ENCODE results near the gene DLG2.
"Not testable (repeated sequence)": the region's sequence is repeated elsewhere in the genome, so short reads cannot be mapped to it uniquely, and the experiment has no call there.

The DLG2 gene

DNA sequence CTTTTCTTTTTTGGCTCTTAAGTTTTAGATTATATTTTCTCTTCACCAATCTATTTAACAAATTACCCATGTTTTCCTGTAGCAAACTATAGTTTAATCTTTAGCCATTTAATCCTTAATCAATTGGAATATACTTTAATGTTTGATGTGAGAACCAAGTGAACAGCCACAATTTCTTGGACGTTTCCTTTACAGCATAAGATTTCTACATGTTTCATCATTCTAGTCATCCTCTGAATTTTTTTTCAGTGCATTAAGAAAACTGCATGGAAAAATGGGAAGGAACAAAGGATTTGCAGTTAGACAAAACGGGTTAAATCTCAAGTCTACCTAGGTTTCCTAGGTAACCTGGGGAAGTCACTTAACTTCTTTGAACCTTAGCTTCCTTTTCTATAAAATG lies 1833.8 kb downstream of the DLG2 start:
- DNase-seq (ENCODE audit: low read depth in 2 of 2), result no peak

DNA sequence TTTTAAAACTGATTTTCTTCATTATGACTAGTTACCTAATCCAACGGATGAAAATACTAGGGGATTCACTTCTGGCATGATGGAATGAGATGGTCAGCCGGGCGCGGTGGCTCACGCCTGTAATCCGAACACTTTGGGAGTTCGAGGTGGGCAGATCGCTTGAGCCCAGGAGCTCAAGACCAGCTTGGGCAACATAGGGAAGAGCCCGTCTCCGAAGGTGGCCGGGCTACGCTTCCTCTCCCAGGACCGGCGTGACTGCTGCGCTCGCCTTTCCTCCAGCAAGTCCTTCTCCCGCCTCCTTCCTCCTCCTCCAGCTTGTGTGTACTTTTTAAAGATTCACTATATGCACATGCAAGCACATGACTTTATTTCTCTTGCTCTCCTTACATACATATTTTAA lies 1835.6 kb downstream of the DLG2 start:
- no peak for DNase-seq (ENCODE audit: low read depth in 2 of 2)

DNA sequence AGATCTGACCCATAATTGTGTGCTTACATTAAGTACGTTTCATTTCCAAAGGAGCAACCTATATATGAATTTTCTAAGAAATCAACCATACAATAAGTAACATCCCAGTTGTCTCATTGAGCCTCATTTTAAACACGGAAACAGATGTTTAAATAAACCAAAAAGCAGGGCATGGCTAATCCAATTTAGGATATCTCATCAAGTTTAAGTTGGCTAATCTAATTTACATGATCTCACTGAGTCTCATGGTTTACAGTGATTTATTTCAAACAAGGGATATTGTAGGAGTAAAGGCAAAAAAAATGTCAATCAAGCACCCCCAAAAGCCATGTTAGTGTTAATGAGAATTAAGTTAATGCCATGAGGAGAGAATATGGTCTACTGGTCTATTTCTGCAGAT lies 1841.2 kb downstream of the DLG2 start:
- no peak for DNase-seq (ENCODE audit: low read depth in 2 of 2)

DNA sequence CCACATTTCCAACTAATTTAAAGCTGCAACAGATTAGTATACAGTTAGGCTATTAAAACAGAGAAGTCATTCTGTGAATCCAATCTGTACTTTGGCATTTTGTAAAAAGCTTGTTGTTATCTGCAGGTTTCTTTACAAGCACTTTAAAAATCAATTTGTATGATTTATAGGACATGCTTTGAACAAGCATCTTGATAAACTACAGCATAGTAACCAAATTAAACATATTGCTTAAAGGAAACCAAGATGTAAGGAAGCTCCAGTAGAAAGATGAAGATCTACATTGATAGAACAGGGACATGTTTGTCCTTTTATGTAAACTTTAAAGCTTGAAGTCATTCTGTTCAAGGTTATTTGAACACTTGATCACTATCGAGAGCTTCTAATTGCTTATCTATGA lies 1842.7 kb downstream of the DLG2 start:
- DNase-seq (ENCODE audit: low read depth in 2 of 2), result no peak

DNA sequence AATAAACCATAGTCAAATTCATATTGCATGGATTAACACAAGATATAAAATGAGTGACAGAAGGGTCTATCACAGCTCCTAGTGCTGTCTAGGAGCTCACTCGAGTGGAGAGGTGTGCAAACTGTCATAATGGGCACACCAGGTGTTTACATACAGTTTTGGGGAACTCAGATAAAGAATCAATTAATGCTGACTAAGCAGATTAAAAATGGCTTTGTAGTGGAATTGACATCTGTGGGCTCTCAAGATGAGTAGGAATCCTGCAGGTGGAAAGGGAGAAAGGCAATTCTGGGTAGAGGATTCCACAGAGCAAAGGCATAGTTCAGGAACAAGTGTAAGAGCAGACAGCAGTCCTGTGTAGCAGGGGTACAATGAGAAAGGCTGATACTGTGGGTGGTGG lies 1844.8 kb downstream of the DLG2 start:
- no peak for DNase-seq (ENCODE audit: low read depth in 2 of 2)

DNA sequence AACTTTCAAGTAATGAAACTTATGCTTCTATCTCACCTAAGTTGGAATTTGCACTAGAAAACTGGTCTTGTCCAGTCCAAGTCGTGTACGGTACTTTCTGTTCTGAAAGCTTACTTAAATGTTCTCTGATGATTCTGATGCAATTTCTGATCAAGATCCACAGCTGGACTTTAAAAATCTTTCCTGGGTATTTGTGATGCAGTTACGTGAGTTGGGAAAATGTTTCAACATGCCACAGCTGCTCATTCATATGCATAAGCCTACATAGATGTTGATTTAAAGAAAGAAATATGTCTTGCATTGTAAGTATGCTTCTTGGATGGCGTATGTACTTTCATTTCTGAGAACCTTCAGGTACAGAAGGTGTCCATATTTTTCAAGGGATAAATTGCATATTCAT lies 1847.3 kb downstream of the DLG2 start:
- DNase-seq (ENCODE audit: low read depth in 2 of 2), result no peak

DNA sequence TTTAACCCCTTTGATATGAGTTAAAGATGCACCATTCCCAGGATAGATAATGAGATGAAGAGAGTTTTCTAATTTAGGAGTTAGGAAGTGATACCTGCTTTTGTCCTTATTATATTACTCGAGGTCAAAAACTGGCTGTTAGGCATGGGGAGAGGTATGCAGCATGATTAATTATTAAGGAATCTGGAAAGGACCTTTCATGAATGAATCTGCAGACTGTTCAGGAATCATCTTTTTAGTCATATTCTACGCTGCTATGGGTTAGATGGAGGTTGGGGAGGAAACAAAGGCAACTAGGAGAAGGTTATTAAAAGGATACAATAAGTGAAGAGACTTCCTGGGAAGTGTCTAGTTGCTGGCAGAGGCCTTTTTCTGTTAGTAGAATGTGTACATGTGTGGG lies 1848.5 kb downstream of the DLG2 start:
- no peak for DNase-seq (ENCODE audit: low read depth in 2 of 2)

DNA sequence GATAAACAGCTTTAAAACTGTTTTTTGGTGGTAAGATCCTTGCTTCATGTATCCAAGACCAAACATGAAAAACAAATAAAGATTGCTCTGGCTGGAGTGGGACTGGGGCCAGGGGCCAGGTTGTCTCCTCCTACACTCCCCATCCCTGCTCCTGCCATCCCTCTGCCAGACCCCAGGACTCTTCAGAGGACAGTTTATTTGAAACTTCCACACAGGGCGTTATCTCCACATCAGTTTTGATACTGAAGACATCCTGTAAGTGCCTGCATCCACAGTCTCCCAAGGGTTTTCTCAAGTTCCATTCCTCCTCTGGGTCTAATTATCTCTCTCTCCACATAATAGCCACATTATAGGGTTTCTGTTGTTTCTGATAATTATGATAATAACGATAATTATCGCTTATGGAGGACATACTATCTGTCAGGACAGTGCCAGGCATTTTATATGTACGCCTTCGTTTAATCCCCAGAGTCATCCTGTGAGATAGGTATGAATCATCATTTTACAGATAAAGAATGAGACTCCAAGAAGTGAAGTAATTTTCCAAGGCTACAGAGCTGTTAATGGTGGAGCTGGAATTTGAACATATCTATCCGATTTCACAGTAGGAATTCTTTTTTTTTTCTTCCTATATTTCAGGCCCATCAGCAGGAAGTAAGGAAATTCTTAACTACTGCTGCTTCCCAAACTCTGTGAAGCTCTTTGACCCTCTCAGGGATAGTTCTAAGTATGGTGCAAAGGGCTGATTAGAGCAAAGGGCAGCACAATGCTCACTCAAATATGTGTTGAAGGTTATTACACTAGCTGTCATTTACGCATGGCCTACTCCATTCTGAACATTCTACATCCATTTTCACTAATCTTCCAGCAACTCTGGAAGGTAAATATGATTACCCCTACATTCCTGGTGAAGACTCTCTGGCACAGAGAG lies 1852.9 kb downstream of the DLG2 start:
- no peak for DNase-seq (ENCODE audit: low read depth in 2 of 2)

DNA sequence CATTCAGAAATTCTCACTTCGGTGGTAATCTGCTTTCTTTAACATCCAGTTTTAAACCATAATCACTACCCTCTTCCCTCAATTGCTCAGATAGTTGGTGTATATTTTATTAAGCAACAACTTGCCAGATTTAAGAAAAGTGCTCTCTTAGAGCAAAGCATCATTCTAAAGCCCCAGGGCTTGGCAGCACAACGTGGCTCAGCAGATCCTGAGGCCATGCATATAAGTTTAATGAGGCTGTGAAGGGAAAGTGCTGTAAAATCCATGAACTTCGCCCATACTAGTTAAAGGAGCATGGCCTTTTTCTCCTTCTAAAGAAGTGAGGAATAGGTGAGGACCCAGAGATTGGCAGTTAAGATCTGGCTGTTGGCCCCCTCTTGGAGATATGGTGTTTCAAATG lies 1858.7 kb downstream of the DLG2 start:
- DNase-seq (ENCODE audit: low read depth in 2 of 2), result no peak

DNA sequence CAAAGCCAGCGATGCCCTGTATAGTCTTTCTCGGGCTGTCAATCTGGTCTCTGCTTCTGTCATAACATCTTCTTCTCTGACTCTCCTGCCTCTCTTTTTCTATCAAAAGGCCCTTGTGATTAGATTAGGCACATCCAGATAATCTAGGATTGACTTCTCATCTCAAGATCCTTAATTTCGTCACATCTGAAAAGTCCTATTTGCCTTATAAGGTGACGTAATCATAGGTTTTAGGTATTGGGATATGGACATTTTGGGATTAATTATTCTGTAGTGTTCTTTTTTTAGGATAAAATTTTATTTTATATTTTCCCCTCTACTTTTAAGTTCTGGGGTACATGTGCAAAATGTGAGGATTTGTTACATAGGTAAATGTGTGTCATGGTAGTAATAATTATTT lies 1860.2 kb downstream of the DLG2 start:
- DNase-seq (ENCODE audit: low read depth in 2 of 2), result no peak

DNA sequence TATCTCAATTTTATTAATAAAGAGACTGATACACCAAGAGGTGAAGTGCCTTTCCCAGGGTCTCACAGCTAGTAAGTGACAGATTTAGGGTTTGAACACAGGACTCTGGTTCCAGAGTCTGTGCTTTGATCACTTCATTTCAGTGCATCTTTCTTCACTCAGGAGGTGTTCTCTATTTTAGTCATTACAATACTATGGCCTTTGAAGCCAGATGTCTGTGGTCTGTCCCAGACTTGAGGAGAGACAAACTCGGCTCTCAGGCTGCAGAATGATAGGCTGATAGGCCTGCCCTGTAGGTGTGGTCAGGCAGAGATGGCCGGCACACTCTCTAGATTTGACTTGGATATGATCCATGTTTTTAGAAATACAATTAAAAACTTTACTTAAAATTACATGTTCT lies 1862.5 kb downstream of the DLG2 start:
- DNase-seq (ENCODE audit: low read depth in 2 of 2), result no peak

DNA sequence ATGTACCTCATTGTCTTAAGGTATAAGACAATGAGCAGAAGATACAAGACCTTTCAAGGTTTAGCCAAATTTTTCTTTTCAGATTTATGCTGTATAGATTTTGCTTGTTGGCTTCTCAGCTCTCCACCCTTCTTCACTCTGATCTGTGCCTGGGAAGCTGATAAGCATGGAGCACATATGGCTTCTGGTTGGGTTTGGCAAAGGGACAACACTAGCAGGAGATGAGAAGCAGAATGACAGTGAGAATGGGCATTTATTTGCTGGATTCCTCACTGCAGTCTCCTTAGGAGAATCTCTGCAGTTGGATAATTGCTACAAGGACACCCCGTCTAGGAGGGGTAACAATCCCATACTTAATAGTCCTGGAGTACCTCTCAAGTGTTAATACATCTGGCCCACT lies 1866.2 kb downstream of the DLG2 start:
- DNase-seq (ENCODE audit: low read depth in 2 of 2), result no peak

DNA sequence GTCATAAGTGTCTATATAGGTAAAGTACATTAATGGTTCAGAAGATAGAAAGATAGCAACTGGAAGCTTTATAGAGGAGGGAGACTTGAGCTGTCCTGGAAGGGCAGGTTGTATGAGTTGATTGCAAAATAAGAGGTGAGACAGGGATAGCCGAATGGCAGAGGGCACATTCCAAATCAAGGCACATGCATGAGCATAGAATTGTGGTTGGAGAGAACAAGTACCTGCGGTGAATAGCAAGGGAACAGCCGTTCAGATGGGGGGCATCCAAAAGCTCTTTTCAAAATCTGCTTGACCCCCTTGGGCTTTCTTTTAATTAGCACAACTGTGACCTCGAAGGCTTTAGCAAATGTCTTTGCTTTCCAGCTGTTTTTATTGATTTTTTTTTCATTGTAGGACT lies 1868.0 kb downstream of the DLG2 start:
- no peak for DNase-seq (ENCODE audit: low read depth in 2 of 2)

DNA sequence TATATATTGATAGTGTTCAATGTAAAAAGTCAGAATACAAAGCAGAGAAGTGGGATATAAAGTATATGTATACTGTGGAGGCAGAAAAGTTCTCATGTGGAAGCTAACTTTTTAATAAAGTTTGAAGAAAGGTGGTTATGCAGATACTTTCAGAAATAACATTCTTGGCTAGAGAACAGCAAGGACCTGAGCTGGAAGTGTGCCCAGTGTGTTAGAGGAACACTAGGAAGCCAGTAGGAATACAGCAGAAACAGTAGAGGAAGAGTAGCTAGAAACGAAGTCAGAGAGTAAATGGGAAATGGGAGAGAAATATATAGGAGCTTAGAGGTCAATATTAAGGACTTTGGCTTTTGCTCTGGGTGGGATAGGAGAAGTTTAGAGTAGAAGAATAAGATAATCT lies 1876.1 kb downstream of the DLG2 start:
- DNase-seq (ENCODE audit: low read depth in 2 of 2), result no peak

DNA sequence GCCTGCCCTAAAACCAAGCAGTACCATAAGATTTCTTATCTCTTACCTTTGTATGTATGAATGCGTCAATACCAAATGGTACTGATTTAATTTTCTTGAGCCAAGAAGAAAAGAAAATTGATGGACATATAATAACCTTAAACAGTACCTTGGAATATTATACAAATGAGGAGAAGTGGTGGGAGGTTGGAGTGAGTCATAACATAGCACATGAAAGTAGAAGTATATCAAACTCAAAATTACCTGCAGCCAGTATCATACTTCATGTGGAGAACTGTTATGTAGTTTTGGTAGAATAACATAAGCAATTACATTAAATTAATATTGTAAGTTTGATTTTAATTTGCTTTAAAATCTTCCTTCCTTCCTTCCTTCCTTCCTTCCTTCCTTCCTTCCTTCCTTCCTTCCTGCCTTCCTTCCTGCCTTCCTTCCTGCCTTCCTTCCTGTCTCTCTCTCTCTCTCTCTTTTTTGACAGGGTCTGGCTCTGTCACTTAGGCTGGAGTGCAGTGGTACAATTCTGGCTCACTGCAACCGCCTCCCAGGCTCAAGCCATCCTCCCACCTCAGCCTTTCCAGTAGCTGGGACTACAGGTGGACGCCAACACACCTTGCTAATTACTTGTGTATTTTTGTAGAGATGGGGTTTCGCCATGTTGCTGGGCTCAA lies 1880.1 kb downstream of the DLG2 start:
- no peak for DNase-seq (ENCODE audit: low read depth in 2 of 2)

DNA sequence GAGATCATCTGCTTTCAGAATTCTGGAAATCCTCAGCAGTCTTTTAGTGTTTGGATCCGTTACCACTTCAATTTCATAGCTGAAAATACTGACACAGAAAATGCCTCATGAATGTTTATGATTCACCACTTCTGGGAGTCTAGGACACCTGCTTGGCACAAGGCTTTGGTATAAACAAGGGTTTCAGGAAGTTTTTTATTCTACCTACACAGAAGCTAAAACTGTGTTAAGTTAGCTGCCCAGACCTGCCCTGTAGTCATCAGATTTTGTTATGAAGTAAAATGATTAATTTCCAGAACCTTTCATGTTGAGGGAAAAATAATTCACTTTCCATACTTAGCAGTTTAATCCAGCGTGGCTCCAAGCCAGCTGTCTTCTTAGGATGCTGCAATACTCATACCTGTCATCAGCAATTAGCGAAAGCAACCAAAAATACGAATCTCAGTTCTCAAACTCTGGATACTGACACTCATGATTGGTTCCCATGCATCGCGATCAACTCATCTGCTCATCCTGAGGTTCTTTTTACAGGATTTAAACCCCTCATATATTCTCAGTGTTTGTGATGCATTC lies 1882.4 kb downstream of the DLG2 start:
- DNase-seq (ENCODE audit: low read depth in 2 of 2), result no peak

DNA sequence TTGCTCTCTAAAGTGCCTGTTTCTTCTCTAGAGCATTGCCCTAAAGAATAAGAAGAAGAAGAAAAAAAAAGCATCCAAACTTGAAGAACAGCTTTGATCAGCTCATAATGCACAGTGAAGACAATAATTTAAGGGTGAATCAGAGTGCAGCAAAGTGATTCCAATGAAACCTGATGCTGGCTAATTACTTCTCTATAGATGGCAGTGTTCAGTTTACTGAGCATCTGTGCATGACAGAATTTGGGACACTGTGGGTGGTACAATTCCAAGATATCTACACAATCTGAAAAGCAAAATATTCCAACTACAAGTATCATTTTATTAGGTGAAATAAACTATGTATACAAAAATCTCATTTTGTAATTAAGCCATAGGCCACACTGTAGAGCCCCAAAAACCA lies 1890.5 kb downstream of the DLG2 start:
- DNase-seq (ENCODE audit: low read depth in 2 of 2), result no peak

DNA sequence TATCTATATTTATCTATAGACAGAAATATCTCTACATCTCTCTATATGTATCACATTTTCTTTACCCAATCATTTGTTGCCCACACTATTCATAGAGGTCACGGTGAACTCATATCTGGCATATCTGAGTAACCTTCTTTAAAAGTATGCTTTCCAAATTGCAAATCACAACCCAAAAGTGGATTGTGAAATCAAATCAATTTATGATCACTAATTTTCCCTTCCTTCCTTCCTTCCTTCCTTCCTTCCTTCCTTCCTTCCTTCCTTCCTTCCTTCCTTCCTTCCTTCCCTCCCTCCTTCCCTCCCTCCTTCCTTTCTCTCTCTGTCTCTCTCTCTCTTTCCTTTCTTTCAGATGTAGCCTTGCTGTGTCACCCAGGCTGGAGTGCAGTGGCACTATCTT lies 1893.0 kb downstream of the DLG2 start:
- DNase-seq (ENCODE audit: low read depth in 2 of 2), result no peak

DNA sequence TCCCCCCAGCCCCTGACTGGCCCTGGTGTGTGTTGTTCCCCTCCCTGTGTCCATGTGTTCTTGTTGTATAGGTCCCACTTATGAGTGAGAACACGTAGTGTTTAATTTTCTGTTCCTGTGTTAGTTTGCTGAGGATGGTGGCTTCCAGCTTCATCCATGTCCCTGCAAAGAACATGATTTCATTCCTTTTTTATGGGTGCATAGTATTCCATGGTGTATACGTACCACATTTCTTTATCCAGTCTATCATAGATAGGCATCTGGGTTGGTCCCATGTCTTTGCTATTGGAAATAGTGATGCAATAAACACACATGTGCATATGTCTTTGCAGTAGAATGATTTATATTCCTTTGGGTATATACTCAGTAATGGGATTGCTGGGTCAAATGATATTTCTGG lies 1895.9 kb downstream of the DLG2 start:
- not testable (repeated sequence) for DNase-seq (ENCODE audit: low read depth in 2 of 2)

DNA sequence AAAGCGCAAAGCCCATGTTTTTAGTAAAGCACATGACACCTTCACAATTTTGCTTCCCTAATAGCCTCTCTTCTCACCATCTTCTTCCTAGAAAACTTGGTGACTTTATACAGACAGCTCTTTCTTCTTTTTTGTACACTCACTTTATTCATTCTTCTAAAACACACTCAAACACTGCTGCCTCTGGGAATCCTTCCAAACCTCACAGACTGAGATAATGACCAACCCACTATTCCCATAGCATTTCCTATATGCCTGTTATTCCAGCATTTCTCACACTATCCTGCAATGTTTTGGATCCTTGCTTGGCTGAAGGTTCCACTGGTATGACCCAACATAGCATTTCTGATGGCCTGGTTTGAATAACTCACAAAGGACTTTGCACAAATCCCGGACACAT lies 1898.9 kb downstream of the DLG2 start:
- DNase-seq (ENCODE audit: low read depth in 2 of 2), result no peak

DNA sequence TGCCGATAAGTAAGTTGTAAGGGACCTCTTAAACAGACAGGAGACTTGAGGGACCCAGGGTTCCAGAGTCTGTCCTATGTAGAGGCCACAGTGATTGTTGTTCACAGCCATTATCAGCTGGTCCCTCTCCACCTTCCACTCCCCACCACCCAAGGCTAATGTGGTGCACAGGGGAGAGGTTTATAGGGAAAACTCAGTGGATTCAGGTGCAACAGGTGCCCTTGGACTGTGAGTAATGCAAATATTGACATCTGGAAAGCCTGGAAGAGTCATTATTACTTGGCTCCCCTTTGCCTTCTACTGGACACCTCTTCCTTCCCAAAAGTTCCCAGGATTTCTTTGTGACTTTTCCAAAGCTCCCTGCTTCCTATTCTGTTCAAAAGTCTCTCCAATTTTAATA lies 1899.9 kb downstream of the DLG2 start:
- no peak for DNase-seq (ENCODE audit: low read depth in 2 of 2)

DNA sequence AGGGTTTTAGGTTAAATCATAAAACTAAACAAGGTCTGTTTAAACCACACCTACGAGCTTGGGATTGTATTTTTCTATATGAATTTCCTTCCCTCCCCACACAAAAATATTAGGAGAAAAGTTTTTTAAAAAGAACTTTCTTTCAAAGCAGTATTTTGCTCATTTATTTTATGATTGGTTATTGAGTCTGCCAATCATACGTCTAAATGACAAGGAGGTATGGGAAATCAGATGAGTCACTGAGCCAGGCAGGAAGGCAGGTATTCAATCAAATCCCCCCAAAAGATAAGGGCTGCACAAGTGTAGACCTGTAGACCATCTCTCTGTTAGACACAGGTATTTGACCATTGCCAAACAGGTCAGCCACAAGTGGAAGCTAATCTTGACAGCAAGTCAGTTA lies 1900.8 kb downstream of the DLG2 start:
- no peak for DNase-seq (ENCODE audit: low read depth in 2 of 2)

DNA sequence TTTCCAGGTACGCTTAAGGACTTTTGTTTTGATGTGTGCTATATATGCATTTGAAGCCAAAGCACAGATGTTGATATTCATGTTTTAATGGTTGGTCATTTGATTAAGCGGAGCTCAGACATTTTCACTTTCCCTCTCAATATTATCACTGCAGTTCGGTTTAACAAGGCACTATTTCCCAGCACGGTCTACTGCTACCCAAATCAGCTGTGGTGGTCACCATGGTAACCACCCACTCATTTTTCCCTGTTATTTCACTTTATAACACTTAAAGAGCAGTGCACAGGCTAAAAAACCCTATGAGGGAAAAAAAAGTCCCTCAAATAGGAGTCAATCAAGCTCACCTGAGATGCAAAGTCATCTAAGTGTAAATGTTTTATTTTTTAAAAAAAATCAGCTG lies 1901.4 kb downstream of the DLG2 start:
- no peak for DNase-seq (ENCODE audit: low read depth in 2 of 2)

Measured in stimulated activated CD4-positive, alpha-beta T cell treated with anti-CD3 and anti-CD28 coated beads, Interleukin-1b, Interleukin-23, amount 100 ng/mL, for 4 hours (primary cell).